Naive B cell (primary cell): ENCODE measurements around the gene NDC80. TPM values are rescaled to one million over a fixed set of nuclear protein-coding genes. Genes with fewer than 3 reads are reported as not detected.

ENCODE experiments used
- ATAC-seq, 2 donors: fragments of 150-1000 bp; cut with Tn5 transposase; 2 replicates each; pipeline ENCODE4 v1.10.0; 2021; ENCODE audit warnings: low read depth in 2 of 2, mild to moderate bottlenecking in 2 of 2, moderate library complexity in 2 of 2
- DNase-seq: peaks from one replicate; pipeline ENCODE4 v3.0.0; 2022
- H3K27ac Mint-ChIP-seq, 6 donors: one replicate each; pipeline ENCODE4 v1.8.0; 2020 to 2022; ENCODE audit warnings: mild to moderate bottlenecking in 6 of 6, mixed read lengths in 6 of 6, moderate library complexity in 5 of 6, inconsistent platforms in 2 of 6
- H3K27me3 Mint-ChIP-seq, 3 donors: one replicate each; pipeline ENCODE4 v1.8.0; 2021 to 2022; ENCODE audit warnings: mixed read lengths in 3 of 3, mild to moderate bottlenecking in 1 of 3
- H3K36me3 Mint-ChIP-seq, 2 donors: one replicate each; pipeline ENCODE4 v1.8.0; 2020 to 2022; ENCODE audit warnings: mixed read lengths in 2 of 2, inconsistent platforms in 1 of 2, mild to moderate bottlenecking in 1 of 2
- H3K4me1 Mint-ChIP-seq, 3 donors: one replicate each; pipeline ENCODE4 v1.8.0; 2020 to 2022; ENCODE audit warnings: mixed read lengths in 3 of 3, inconsistent platforms in 1 of 3, mild to moderate bottlenecking in 1 of 3, moderate library complexity in 1 of 3
- H3K4me3 Mint-ChIP-seq, 8 donors: one replicate each; pipeline ENCODE4 v1.8.0; 2020 to 2022; ENCODE audit warnings: mild to moderate bottlenecking in 8 of 8, mixed read lengths in 8 of 8, moderate library complexity in 8 of 8, inconsistent platforms in 2 of 8
- H3K9me3 Mint-ChIP-seq, 7 donors: one replicate each; pipeline ENCODE4 v1.8.0; 2020 to 2022; ENCODE audit warnings: mixed read lengths in 7 of 7, mild to moderate bottlenecking in 5 of 7, inconsistent platforms in 2 of 7, moderate library complexity in 1 of 7
- polyA plus RNA-seq, 6 donors: library from polyadenylated mRNA; unstranded; fragments of 300-500 nt; fragmentation: Illumina TruSeq; gene quantifications; one replicate each; pipeline ENCODE4 v1.2.3, GENCODE V29; 2021; ENCODE audit warnings: low read depth in 6 of 6

NDC80 gene
- polyA plus RNA-seq, 6 donors from 2014 or later, result 1.7 to 3.5 (median 2.7) TPM; not detected in 1

DNA sequence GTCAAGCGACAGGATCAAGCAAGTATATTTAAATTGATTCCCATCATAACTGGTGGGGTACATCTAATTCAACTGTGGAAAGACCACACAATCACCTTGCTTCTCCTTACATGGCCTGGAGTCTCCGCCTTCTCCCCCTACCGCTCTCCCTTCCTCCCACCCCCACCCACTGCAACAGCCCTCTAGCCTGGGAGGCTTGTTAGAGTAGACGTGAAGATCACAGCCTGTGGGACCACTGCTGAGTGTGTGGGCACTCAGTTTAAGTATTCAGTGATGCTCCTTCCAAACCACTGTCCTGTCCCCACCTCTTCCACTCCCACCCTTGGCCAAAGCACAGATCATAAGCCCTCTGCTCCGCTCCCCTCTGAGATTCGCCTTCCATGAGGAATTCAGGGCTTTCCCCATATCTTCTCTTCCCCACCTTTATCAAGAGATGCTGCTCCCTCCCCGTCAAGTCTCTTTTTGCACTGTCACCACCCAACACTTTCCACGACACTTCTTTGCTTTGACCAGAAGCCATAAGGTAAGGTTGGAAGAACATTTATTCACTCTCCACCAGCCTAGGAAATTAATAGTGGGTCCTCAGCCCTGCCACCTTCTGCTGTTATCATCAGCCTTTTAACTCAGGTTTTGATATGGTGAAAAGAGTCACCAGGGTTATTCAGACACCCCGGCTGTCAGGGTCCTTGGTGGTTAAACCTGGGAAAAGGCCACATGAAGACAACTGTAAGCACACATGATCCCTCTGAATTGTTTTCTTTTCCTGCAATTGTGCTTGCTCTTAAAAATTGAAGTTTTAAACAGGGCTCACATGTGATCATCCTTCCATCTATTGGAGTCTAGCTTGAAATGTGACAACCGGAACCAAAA is 1.8 kb upstream of the NDC80 start:
- Mint-ChIP-seq H3K4me1 (peaks cover 25 to 53% (median 41%) of the 10 kb centered on the region in 3 donors), H3K36me3 (peaks cover 3 to 8% of the 10 kb centered on the region in 2 donors), H3K27me3 (no peaks in the 10 kb centered on the region), H3K9me3 (peaks cover 0 to 2% (median 0%) of the 10 kb centered on the region in 7 donors), H3K4me3 (peak overlapping the region; percentile 2 to 95 (median 62)), H3K27ac (peak overlapping the region in 4 of 6 donors; percentile 27 to 82 (median 61))
- DNase-seq, result no peak
- no peak for ATAC-seq

DNA sequence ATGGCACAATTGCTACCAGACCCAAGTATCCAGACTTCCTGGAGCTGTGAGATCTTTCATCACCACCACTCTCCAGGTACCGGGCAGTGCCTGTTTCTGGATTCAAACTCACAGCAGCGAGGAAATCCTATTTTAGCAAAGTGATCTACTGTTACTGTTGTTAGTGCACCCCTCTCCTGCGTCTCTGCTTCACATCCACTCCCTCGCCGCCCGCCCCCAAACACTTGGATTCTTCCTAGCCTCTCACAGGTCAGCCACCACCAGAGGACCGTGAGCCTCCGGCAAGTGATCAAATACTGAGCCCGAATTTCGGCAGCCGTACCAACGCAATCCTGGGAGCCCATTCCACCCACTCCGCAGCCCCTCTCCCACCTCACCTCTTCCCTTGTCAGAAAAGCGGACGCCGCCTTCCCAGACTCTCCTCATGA is 571 bp upstream of the NDC80 start:
- DNase-seq, result peak; percentile 60
- Mint-ChIP-seq H3K27me3 (no peaks in the 10 kb centered on the region), H3K4me3 (peak overlapping the region; percentile 92 to 100 (median 99)), H3K36me3 (peaks cover 0 to 3% of the 10 kb centered on the region in 2 donors), H3K27ac (peak overlapping the region; percentile 96 to 99 (median 99)), H3K4me1 (peaks cover 25 to 44% (median 41%) of the 10 kb centered on the region in 3 donors), H3K9me3 (peaks cover 0 to 2% (median 0%) of the 10 kb centered on the region in 7 donors)
- peak; percentile 62 to 63 for ATAC-seq

DNA sequence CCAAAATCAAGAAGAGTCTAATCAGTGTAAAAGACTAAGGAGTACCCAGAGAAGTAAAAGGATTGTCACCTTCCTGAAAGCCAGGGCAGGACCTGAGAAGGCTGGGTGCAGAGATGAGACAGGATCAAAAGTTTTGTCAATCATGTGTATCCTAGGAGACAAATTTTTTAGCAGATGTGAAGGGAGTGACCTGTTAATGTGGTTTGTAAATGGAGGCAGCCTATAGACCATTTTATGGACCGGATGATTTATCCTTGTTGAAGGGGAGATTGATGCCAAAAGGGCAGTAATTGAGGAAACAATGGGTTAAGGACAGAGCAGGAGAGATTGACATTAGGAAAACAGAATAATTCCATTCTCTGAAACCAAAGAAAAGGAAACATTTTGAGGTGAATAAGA is 813 bp downstream of the NDC80 start:
- DNase-seq, result no peak
- Mint-ChIP-seq H3K4me1 (peaks cover 25 to 44% (median 41%) of the 10 kb centered on the region in 3 donors), H3K36me3 (no peaks in the 10 kb centered on the region), H3K9me3 (peaks cover 0 to 2% (median 0%) of the 10 kb centered on the region in 7 donors), H3K27me3 (no peaks in the 10 kb centered on the region), H3K27ac (peak overlapping the region in 5 of 6 donors; percentile 96 to 99 (median 99)), H3K4me3 (peak overlapping the region; percentile 92 to 100 (median 99))
- no peak for ATAC-seq

DNA sequence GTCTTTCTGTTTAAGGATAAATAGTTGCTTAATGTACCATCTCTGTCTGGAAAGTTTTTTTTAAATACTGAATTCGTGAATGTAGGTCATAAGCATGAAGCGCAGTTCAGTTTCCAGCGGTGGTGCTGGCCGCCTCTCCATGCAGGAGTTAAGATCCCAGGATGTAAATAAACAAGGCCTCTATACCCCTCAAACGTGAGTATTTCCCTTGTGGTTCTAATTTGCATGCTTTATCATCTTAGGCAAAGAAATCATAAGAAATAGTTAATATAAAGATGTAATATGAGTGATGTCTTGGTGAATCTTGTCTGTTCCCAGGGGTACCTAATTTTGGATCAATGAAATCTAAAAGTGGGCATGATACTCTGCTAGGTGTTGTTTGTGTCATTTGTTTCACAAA is 1.5 kb downstream of the NDC80 start:
- Mint-ChIP-seq H3K36me3 (no peaks in the 10 kb centered on the region), H3K27ac (peak overlapping the region in 2 of 6 donors; percentile 47 to 83), H3K27me3 (no peaks in the 10 kb centered on the region), H3K9me3 (peaks cover 0 to 2% (median 0%) of the 10 kb centered on the region in 7 donors), H3K4me1 (peaks cover 25 to 43% (median 42%) of the 10 kb centered on the region in 3 donors), H3K4me3 (peak overlapping the region in 3 of 8 donors; percentile 57 to 95 (median 61))
- no peak for ATAC-seq
- DNase-seq, result no peak

DNA sequence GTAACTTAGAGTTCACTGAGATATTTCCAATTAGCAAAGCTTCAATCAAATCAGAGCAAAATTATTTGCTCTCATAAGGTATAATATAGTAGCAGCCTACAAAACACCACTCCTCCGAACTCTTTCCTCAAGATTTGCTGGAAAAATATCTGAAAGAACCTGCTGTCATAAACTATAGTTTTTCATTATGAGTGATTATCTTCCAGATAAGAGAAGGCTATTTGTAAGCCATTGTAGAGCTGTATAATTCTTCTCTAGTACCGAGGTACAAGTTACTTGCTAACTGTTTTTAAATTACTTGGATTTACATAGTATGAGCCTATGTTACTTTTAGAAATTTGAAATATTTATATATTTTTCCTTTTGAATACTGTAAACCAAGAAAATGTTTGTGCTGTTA is 2.1 kb downstream of the NDC80 start:
- peak overlapping the region in 1 of 8 donors; percentile 95 for H3K4me3 Mint-ChIP-seq
- H3K4me1 Mint-ChIP-seq, result peaks cover 26 to 44% (median 43%) of the 10 kb centered on the region in 3 donors
- peaks cover 0 to 2% (median 0%) of the 10 kb centered on the region in 7 donors for H3K9me3 Mint-ChIP-seq
- H3K36me3 Mint-ChIP-seq, result no peaks in the 10 kb centered on the region
- no peak for DNase-seq
- no peaks in the 10 kb centered on the region for H3K27me3 Mint-ChIP-seq
- ATAC-seq, result no peak
- H3K27ac Mint-ChIP-seq, result no peak overlapping the region

DNA sequence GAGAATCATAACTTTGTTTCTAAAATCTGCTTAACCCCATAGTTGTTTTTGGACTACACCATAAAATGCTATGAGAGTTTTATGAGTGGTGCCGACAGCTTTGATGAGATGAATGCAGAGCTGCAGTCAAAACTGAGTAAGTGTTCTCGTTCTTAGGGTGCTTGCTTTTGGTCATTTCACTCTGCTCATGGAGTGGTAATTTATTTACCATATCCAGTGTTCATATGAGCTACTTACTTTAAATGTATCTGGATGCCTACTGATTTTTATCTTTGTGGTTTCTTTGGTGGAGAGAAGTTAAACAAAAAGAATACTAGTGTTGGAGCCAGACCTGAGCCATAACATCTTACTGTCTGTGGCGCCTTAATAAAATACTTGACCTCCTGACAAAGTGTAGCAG is 16.4 kb downstream of the NDC80 start:
- peaks cover 0 to 4% of the 10 kb centered on the region in 2 donors for H3K36me3 Mint-ChIP-seq
- H3K9me3 Mint-ChIP-seq, result no peaks in the 10 kb centered on the region
- no peak for ATAC-seq
- H3K27ac Mint-ChIP-seq, result no peak overlapping the region
- no peaks in the 10 kb centered on the region for H3K27me3 Mint-ChIP-seq
- H3K4me3 Mint-ChIP-seq, result no peak overlapping the region
- H3K4me1 Mint-ChIP-seq, result peaks cover 17 to 25% (median 18%) of the 10 kb centered on the region in 3 donors
- no peak for DNase-seq

DNA sequence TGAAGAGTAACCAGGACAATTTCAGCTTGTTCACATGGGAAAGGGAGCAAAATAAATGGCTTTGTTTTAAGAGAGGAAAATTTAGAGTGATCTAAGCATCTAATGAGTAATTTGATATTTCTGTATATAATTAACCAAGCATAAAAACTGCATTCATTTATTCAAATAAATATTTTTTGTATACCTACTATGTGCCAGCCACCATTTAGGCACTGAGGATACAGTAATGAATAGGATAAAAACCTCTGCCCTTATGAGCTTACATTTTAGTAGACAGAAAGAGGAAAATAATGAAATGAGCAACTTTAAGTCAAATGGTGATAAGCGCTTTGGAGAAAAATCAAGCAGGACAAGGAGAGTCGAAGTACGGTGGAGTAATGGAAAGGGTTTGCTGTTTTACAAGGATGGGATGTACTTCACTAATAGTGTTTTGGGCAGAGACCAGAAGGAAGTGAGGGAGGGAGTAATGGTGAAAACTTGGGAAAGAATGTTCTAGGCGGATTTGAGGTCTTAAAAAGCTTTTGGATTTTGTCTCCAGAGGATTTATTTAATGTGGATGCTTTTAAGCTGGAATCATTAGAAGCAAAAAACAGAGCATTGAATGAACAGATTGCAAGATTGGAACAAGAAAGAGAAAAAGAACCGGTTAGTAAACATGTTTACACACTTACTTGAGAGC is 17.4 kb downstream of the NDC80 start:
- Mint-ChIP-seq H3K36me3 (peaks cover 0 to 4% of the 10 kb centered on the region in 2 donors), H3K4me3 (peak overlapping the region in 4 of 8 donors; percentile 27 to 75 (median 51)), H3K9me3 (no peaks in the 10 kb centered on the region), H3K4me1 (peaks cover 18 to 25% (median 19%) of the 10 kb centered on the region in 3 donors), H3K27me3 (no peaks in the 10 kb centered on the region), H3K27ac (peak overlapping the region in 4 of 6 donors; percentile 21 to 40 (median 28))
- ATAC-seq (no peak), DNase-seq (no peak)

DNA sequence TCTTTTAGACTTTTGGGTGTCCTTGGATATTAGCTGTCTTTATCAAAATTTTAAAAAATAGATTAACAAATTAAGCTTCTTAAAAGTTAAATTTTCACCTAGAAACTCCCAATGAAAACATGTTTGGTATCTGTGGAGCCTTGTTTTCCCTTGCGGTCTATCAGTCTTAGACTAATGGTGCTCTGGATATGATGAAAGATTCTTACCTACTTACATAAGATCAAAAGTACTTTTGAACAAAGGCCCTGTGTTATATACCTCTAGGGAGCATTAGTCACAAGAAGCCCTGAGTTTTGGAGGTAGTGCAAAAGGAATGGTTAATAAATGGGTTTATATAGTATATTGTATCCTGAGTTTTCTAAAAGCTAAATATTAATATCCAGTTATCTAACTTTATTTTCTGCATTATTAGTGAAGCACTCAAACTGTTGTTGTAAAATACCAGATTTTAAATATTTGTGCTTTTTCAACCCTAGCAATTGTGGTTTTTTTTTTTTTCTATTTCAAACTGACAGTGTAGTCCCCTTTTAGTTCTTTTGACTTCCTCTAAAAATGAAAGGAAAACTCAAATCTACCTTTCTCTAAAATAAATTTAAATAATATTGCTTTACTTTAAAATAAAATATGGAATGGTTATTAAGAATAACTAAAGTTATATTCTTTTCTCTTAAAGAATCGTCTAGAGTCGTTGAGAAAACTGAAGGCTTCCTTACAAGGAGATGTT is 18.1 kb downstream of the NDC80 start:
- no peak for DNase-seq
- H3K4me3 Mint-ChIP-seq, result peak overlapping the region in 5 of 8 donors; percentile 41 to 75 (median 61)
- peak; percentile 20 to 44 for ATAC-seq
- H3K4me1 Mint-ChIP-seq, result peaks cover 18 to 25% (median 19%) of the 10 kb centered on the region in 3 donors
- no peaks in the 10 kb centered on the region for H3K27me3 Mint-ChIP-seq
- H3K36me3 Mint-ChIP-seq, result peaks cover 0 to 4% of the 10 kb centered on the region in 2 donors
- H3K9me3 Mint-ChIP-seq, result no peaks in the 10 kb centered on the region
- peak overlapping the region in 5 of 6 donors; percentile 56 to 96 (median 78) for H3K27ac Mint-ChIP-seq

DNA sequence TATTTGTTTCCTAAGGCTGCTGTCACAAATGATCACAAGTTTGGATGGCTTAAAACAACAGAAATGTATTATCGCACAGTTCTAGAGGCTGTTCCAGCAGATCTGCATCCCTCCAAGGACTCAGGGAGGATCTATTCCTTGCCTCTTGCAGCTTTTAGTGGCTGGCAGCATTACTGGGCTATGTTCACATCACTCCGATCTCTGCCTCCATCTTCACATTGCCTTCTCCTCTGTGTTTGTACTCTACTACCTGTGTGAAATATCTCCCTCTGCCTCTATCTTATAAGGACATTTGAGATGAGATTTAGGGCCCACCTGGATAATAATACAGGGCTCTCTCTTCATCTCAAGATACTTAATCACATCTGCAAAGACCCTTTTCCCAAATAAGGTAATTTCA is 18.9 kb downstream of the NDC80 start:
- Mint-ChIP-seq H3K27me3 (no peaks in the 10 kb centered on the region), H3K9me3 (no peaks in the 10 kb centered on the region), H3K27ac (peak overlapping the region; percentile 56 to 96 (median 85)), H3K4me1 (peaks cover 18 to 25% (median 19%) of the 10 kb centered on the region in 3 donors), H3K4me3 (peak overlapping the region in 7 of 8 donors; percentile 15 to 79 (median 54)), H3K36me3 (peaks cover 0 to 4% of the 10 kb centered on the region in 2 donors)
- DNase-seq (no peak), ATAC-seq (no peak)

DNA sequence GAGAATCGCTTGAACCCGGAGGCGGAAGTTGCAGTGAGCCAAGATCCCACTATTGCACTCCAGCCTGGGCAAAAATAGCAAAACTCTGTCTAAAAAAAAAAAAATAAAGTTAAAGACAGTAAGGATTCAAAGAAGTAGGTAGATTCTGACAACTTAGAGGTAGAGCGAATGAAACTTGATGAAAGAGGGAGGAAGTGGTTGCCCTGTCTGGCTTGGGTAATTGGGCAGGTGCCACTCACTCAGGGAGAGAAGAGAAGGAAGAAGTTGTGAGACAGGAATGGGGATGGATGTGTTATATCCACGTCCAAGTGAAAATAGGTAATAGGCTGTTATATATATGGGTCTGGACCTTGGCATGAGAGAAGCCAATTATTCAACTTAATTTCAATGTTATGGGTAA is 26.3 kb downstream of the NDC80 start:
- peak overlapping the region in 3 of 6 donors; percentile 24 to 70 (median 67) for H3K27ac Mint-ChIP-seq
- H3K27me3 Mint-ChIP-seq, result no peaks in the 10 kb centered on the region

DNA sequence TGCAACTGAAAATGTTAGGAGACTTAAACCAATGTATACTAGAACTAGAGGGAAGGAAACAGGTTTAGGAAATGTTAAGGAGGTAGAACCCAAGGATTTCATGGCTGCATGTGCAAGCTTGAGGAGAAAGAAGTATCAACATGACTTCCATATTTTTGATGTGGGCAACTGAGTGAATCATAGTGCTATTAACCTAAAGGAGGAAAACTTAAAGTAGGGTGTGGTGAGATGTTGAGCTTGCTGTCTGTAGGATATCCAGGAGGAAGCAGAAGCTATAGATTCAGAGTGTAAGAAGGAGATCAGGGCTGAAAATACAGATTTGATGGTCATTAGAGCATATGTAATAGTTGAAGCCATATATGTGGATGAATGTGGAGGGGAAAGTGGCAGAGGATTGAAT is 31.5 kb downstream of the NDC80 start:
- peaks cover 0 to 3% (median 0%) of the 10 kb centered on the region in 7 donors for H3K9me3 Mint-ChIP-seq

More for the DNA sequence above, 26.3 kb downstream of the NDC80 start:
- DNase-seq (no peak), ATAC-seq (no peak)
- Mint-ChIP-seq H3K36me3 (peaks cover 4 to 7% of the 10 kb centered on the region in 2 donors), H3K4me3 (no peak overlapping the region), H3K4me1 (peaks cover 6 to 7% (median 7%) of the 10 kb centered on the region in 3 donors), H3K9me3 (peaks cover 0 to 4% (median 0%) of the 10 kb centered on the region in 7 donors)

DNA sequence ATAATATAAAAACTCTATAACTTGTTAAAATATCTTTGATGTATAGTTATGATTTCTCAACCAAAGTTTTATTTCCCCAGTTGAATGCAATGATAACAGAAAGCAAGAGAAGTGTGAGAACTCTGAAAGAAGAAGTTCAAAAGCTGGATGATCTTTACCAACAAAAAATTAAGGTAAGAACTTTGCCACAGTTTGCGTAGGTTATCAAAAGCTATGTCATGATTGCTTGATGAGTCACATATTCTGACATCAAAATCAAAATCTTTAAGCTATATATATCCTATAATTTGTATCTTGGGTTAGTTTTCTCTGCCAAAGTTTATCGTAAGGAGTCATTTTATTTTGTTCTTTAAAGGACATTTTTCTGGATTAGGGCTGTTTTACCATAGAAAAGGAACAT is 35.0 kb downstream of the NDC80 start:
- no peaks in the 10 kb centered on the region for H3K27me3 Mint-ChIP-seq
- DNase-seq (no peak), ATAC-seq (peak; percentile 41 to 47)
- H3K36me3 Mint-ChIP-seq, result no peaks in the 10 kb centered on the region
- peaks cover 0 to 3% (median 0%) of the 10 kb centered on the region in 7 donors for H3K9me3 Mint-ChIP-seq
- H3K4me3 Mint-ChIP-seq, result peak overlapping the region in 5 of 8 donors; percentile 5 to 66 (median 20)
- peak overlapping the region in 5 of 6 donors; percentile 33 to 68 (median 54) for H3K27ac Mint-ChIP-seq
- H3K4me1 Mint-ChIP-seq, result peaks cover 14 to 19% (median 14%) of the 10 kb centered on the region in 3 donors

More for the DNA sequence above, 31.5 kb downstream of the NDC80 start:
- H3K36me3 Mint-ChIP-seq, result no peaks in the 10 kb centered on the region
- H3K4me1 Mint-ChIP-seq, result peaks cover 14 to 19% (median 16%) of the 10 kb centered on the region in 3 donors
- H3K27ac Mint-ChIP-seq, result peak overlapping the region in 3 of 6 donors; percentile 4 to 42 (median 10)
- H3K4me3 Mint-ChIP-seq, result no peak overlapping the region
- ATAC-seq (no peak), DNase-seq (no peak)
- no peaks in the 10 kb centered on the region for H3K27me3 Mint-ChIP-seq
